GM18498 (cell line): ENCODE data around the gene TMSB4X.

Experiments
- ATAC-seq: cut with Tn5 transposase; IDR thresholded peaks from one replicate; pipeline ENCODE4 v1.9.1; 2021; ENCODE audit warnings: mild to moderate bottlenecking, moderate library complexity; ENCODE audit not compliant: unreplicated experiment

Gene TMSB4X

GRCh38 chrX:13022926-13023325, 48.0 kb downstream of the TMSB4X start:
- peak; percentile 55 for ATAC-seq

GRCh38 chrX:13023567-13023966, 48.7 kb downstream of the TMSB4X start:
- no peak for ATAC-seq

GRCh38 chrX:13023979-13024378, 49.1 kb downstream of the TMSB4X start:
- ATAC-seq, result no peak

- ATAC-seq, result no peak
These were observed 50.1 kb downstream of the TMSB4X start for GRCh38 chrX:13024986-13025385.
